GM12878 (cell line): ENCODE results near the gene CD164L2. TPM values are rescaled to one million over a fixed set of nuclear protein-coding genes. Genes with fewer than 3 reads are reported as not detected.
A peak's percentile ranks its signal among the peaks of the same experiment; 100 is the strongest.

Experiments used
- BACH1 ChIP-seq: fragments of 450-650 bp; IDR thresholded peaks from 2 replicates; pipeline ENCODE4 v1.6.1; 2017; ENCODE audit warnings: mild to moderate bottlenecking, borderline replicate concordance
- BRCA1 ChIP-seq: IDR thresholded peaks from 2 replicates; pipeline ENCODE4 v1.6.1; 2011; ENCODE audit warnings: low read depth, low read length, improper control_type of control experiment
- CBFB ChIP-seq: IDR thresholded peaks from 2 replicates; pipeline ENCODE4 v1.6.1; 2016; ENCODE audit warnings: antibody characterized with exemption, low read depth
- CEBPZ ChIP-seq: fragments of 150-350 bp; IDR thresholded peaks from 2 replicates; pipeline ENCODE4 v1.6.1; 2016; ENCODE audit warnings: low read depth, low read length
- CHD2 ChIP-seq: IDR thresholded peaks from 2 replicates; pipeline ENCODE4 v1.6.1; 2011; ENCODE audit warnings: low read depth, low read length, improper control_type of control experiment, borderline replicate concordance
- CREM ChIP-seq: IDR thresholded peaks from 2 replicates; pipeline ENCODE4 v1.6.1; 2014; ENCODE audit warnings: antibody characterized with exemption, low read depth
- E2F8 ChIP-seq: fragments of 450-650 bp; IDR thresholded peaks from 2 replicates; pipeline ENCODE4 v1.6.1; 2018; ENCODE audit warnings: mild to moderate bottlenecking, low read depth, moderate library complexity; ENCODE audit not compliant: partially characterized antibody
- EED ChIP-seq: sonication (generic); IDR thresholded peaks from 2 replicates; pipeline ENCODE4 v1.6.1; 2016; ENCODE audit warnings: antibody characterized with exemption, low read depth
- EGR1 ChIP-seq, 2 experiments: IDR thresholded peaks; 1 replicate in 1 of 2; 2 replicates in 1 of 2; pipeline ENCODE4 v1.6.1; 2011 to 2012; ENCODE audit warnings: low read depth in 2 of 2, low read length in 2 of 2, borderline replicate concordance in 1 of 2, mild to moderate bottlenecking in 1 of 2, moderate library complexity in 1 of 2
- ETV6 ChIP-seq, 2 experiments: fragments of 450-650 bp in 1 of 2; IDR thresholded peaks in 1 of 2; conservative IDR thresholded peaks in 1 of 2; 2 replicates each; pipeline ENCODE4 v1.6.1; 2014; ENCODE audit warnings: antibody characterized with exemption in 1 of 2, borderline replicate concordance in 1 of 2, low read depth in 1 of 2, mild to moderate bottlenecking in 1 of 2, moderate library complexity in 1 of 2
- EZH2 ChIP-seq: IDR thresholded peaks from 2 replicates; pipeline ENCODE4 v1.6.1; 2012; ENCODE audit warnings: low read depth, mild to moderate bottlenecking, control low read depth, inconsistent platforms, low read length, borderline replicate concordance; ENCODE audit not compliant: control insufficient read depth
- FOXM1 ChIP-seq: IDR thresholded peaks from 2 replicates; pipeline ENCODE4 v1.6.1; 2012; ENCODE audit warnings: low read depth, mild to moderate bottlenecking, inconsistent platforms, low read length, moderate library complexity
- IRF3 ChIP-seq: fragments of 450-650 bp; IDR thresholded peaks from 2 replicates; pipeline ENCODE4 v1.6.1; 2014; ENCODE audit warnings: mild to moderate bottlenecking
- IRF5 ChIP-seq: fragments of 450-650 bp; IDR thresholded peaks from 2 replicates; pipeline ENCODE4 v1.6.1; 2017; ENCODE audit warnings: borderline replicate concordance
- NKRF ChIP-seq: fragments of 450-650 bp; conservative IDR thresholded peaks from 2 replicates; pipeline ENCODE4 v1.6.1; 2017; ENCODE audit warnings: mild to moderate bottlenecking, moderate library complexity
- RUNX3 ChIP-seq: IDR thresholded peaks from 2 replicates; pipeline ENCODE4 v1.6.1; 2012; ENCODE audit warnings: low read length, inconsistent platforms
- SMC3 ChIP-seq: IDR thresholded peaks from 2 replicates; pipeline ENCODE4 v1.6.1; 2011; ENCODE audit warnings: low read length, improper control_type of control experiment, borderline replicate concordance
- SP1 ChIP-seq: IDR thresholded peaks from one replicate; pipeline ENCODE4 v1.6.1; 2011; ENCODE audit warnings: low read depth, low read length
- YBX1 ChIP-seq: fragments of 450-650 bp; IDR thresholded peaks from 2 replicates; pipeline ENCODE4 v1.6.1; 2016; ENCODE audit warnings: antibody characterized with exemption
- polyA plus RNA-seq, 11 experiments: library from polyadenylated mRNA; depleted of rRNA in 4 of 11; unstranded in 6 of 11; stranded (reverse) in 5 of 11; fragments of >200 nt; fragmentation: Nextera tagmentation in 4 of 11; fragmentation: Illumina TruSeq in 1 of 11; extraction: Ambion mirVana in 4 of 11; extraction: Trizol in 1 of 11; gene quantifications; 1 replicate in 1 of 11; 2 replicates in 10 of 11; pipeline versions ENCODE4 v1.2.1 to v1.2.3, GENCODE V29; 2011 to 2016; ENCODE audit warnings: inconsistent platforms in 2 of 11, missing spikeins in 2 of 11, low read depth in 1 of 11
- total RNA-seq, 4 experiments: library from RNA; depleted of rRNA in 3 of 4; stranded (reverse); fragments of >200 nt in 3 of 4; fragmentation: Illumina TruSeq in 1 of 4; extraction: Trizol in 1 of 4; gene quantifications; 2 replicates each; pipeline versions ENCODE4 v1.2.1 to v1.2.3, GENCODE V29; 2013 to 2021

CD164L2 gene
- total and polyA plus RNA-seq, 10 of the 15 experiments (the other 5 are each of a cell fraction or from before 2014, with no cell fraction given), result not detected

GRCh38 chr1:27366411-27367159 lies 16.5 kb downstream of the CD164L2 start, which contains the start of gene MAP3K6 (continued):
- TF ChIP-seq CHD2 (no peak), CBFB (no peak), EED (peak; percentile 69), SP1 (no peak), ETV6 (conservative IDR thresholded peaks at IDR 0.05 in 1 of 2, IDR thresholded peaks at IDR 0.05 in 1 of 2; ENCODE audit: borderline replicate concordance in 1 of 2, low read depth in 1 of 2) (no peak), SMC3 (0 out of 2 replicates have a peak, but pooled peaks have one; percentile 6), RUNX3 (no peak), FOXM1 (no peak), NKRF (peak; percentile 46; the same call in 1 of the 2 replicates), BRCA1 (no peak), CREM (no peak), IRF3 (no peak), EZH2 (no peak), CEBPZ (no peak), EGR1 (IDR thresholded peaks at IDR 0.05; ENCODE audit: borderline replicate concordance in 1 of 2, low read depth in 2 of 2, low read length in 2 of 2) (peak in 1 of 2 experiments; percentile 62; a peak in 2 of 3 replicates), E2F8 (no peak), BACH1 (0 out of 2 replicates have a peak, but pooled peaks have one; percentile 26), YBX1 (no peak), IRF5 (no peak)
